Peyer's patch (tissue), 4 donors: Measurements from ENCODE around the gene CCDC74A.

Source experiments
- POLR2A ChIP-seq, 2 donors: fragments of 450-650 bp; IDR thresholded peaks; one replicate each; pipeline ENCODE4 v1.5.1; 2017; ENCODE audit warnings: antibody characterized with exemption in 2 of 2, mild to moderate bottlenecking in 2 of 2, moderate library complexity in 2 of 2
- TF ChIP-seq, protein P1 (sequence below), 6 experiments: fragments of 450-650 bp in 4 of 6; fragments of 200-600 bp in 2 of 6; sonication (generic) in 1 of 6; IDR thresholded peaks; one replicate each; pipeline ENCODE4 v1.5.1; 2017 to 2019; ENCODE audit warnings: antibody characterized with exemption in 6 of 6, mild to moderate bottlenecking in 3 of 6, moderate library complexity in 1 of 6

DNA sequence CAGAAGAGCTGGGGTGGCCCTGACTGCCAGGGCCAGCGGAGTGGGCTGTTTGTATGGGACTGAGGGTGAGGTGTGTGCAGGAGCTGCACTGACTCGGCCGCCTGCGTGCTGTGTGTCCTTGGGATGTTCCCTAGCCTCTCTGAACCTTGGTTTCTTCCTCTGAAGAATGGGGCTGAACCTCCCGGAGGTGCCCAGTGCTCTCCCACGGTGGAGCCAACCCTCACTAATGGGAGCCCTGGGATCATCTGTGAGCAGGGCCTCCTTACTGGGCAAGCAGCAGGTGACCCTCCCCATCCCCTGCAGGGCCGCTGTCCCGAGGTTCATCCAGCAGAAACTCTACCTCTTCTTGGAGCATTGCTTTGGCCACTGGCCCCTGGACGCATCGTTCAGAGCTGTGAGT, 11.7 kb upstream of the CCDC74A start:
- TF ChIP-seq, protein P1, sequence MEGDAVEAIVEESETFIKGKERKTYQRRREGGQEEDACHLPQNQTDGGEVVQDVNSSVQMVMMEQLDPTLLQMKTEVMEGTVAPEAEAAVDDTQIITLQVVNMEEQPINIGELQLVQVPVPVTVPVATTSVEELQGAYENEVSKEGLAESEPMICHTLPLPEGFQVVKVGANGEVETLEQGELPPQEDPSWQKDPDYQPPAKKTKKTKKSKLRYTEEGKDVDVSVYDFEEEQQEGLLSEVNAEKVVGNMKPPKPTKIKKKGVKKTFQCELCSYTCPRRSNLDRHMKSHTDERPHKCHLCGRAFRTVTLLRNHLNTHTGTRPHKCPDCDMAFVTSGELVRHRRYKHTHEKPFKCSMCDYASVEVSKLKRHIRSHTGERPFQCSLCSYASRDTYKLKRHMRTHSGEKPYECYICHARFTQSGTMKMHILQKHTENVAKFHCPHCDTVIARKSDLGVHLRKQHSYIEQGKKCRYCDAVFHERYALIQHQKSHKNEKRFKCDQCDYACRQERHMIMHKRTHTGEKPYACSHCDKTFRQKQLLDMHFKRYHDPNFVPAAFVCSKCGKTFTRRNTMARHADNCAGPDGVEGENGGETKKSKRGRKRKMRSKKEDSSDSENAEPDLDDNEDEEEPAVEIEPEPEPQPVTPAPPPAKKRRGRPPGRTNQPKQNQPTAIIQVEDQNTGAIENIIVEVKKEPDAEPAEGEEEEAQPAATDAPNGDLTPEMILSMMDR (IDR thresholded peaks at IDR 0.05): no peak
- TF ChIP-seq POLR2A (IDR thresholded peaks at IDR 0.05): no peak
